Activated naive CD4-positive, alpha-beta T cell treated with anti-CD3 and anti-CD28 coated beads, Interleukin-2, amount 50 U/mL, for 72 hours (primary cell): Measurements from ENCODE around the gene NAV2. TPM values are rescaled to one million over a fixed set of nuclear protein-coding genes. Genes with fewer than 3 reads are reported as not detected.

Experiments used
- ATAC-seq, 2 donors: fragments of 150-1000 bp; cut with Tn5 transposase; 2 replicates each; pipeline ENCODE4 v1.10.0; 2021; ENCODE audit warnings: mild to moderate bottlenecking in 2 of 2, moderate library complexity in 2 of 2
- DNase-seq, 2 donors: peaks; one replicate each; pipeline ENCODE4 v3.0.0; 2021 to 2022; ENCODE audit warnings: low spot score in 2 of 2
- H3K27ac Mint-ChIP-seq, 2 donors: one replicate each; pipeline ENCODE4 v1.8.0; 2022; ENCODE audit warnings: mild to moderate bottlenecking in 2 of 2, mixed read lengths in 2 of 2
- H3K36me3 Mint-ChIP-seq, 2 donors: one replicate each; pipeline ENCODE4 v1.8.0; 2022; ENCODE audit warnings: mixed read lengths in 2 of 2
- H3K9me3 Mint-ChIP-seq, 2 donors: one replicate each; pipeline ENCODE4 v1.8.0; 2022; ENCODE audit warnings: mixed read lengths in 2 of 2
- total RNA-seq, 2 donors: library from RNA; stranded (reverse); gene quantifications; one replicate each; pipeline ENCODE4 v1.2.3, GENCODE V29; 2022

Gene NAV2
- total RNA-seq, 2 donors from 2014 or later: 0.27 to 0.88 TPM

DNA sequence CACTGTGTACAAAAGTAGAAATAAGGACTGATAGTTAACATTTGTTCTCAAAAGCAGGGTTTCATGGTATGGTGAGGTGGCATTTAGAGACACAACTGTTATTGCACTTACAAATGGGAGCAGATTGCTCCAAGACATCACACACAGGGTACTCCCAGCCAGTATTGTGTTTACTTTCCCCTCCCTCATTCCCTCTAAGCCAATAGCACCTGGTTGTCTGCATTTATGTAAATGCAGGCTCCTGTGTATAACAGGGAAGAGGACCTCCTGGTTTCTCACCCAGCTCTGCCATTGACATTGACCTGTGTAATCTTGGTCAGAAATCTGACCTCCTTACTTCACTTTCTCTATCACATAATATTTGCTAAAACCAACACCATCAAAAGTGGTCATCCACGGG lies 154.4 kb downstream of the NAV2 start:
- H3K9me3 Mint-ChIP-seq: no peaks in the 10 kb centered on the region
- DNase-seq: no peak
- no peak for ATAC-seq
- H3K36me3 Mint-ChIP-seq: no peaks in the 10 kb centered on the region
- H3K27ac Mint-ChIP-seq: no peak overlapping the region

DNA sequence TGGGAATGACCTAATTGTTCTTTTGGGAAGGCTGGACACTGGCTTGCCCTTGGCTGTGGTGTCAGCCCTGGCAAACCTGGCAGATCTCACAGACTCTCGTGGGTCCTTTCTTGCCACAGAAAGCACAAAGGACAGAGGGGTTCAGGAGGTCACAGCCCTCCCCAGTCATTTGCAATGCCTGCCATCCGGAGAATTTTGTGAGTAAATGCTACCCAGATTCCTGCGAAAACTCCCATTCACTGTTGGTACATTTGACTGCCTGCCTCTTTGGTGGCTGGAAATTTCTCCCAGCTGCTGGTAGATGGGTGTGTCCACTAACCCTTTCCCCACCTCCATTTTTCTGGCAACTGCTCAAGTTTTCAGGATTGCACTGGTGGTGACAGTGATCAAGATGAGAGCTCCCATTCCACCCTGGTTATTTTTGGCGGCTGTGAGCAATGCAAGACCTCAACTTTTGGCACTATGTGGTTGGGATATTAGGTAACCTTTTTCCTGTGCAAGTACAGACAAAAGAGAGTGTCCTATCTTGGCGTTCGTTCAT lies 155.7 kb downstream of the NAV2 start:
- Mint-ChIP-seq H3K9me3 (no peaks in the 10 kb centered on the region), H3K27ac (no peak overlapping the region), H3K36me3 (no peaks in the 10 kb centered on the region)
- no peak for ATAC-seq
- DNase-seq: no peak

DNA sequence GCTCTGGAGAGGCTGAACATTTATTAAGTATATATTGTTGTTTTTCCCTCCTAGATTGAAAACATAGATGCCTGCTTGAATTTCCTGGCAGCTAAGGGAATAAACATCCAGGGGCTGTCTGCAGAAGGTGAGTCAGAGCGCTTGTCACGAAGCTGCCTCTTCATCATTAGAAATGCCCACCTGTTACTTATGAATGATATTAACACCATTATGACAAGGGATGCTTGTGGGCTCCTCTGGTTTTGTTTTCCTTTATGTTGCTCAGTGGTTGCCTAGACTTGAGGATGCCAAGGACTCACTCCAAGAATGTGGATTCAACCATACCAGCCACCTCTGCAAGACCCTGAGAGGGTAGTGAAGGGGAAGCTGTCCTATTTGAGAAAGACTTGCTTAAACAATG lies 156.2 kb downstream of the NAV2 start:
- no peaks in the 10 kb centered on the region for H3K36me3 Mint-ChIP-seq
- H3K9me3 Mint-ChIP-seq: no peaks in the 10 kb centered on the region
- ATAC-seq (no peak), DNase-seq (no peak)
- H3K27ac Mint-ChIP-seq: no peak overlapping the region

DNA sequence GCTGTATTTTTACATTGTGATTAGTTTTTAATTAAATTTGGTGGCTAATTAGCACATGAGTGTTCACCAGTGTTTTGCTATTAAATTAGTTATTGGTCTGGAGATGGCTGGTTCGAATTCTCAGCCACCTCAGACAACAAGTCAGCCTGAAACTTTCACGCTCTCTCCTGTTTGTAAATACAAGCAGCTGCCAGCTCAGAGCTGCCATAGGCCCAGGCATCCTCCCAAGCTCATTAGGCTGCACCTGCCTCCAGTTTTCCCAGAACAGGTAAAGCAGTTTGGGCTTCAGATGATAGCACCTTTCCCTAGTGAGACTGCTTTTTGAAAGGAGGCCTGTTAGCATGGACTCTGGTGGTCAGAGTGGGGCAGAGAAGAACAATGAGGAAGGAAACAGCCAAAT lies 156.8 kb downstream of the NAV2 start:
- Mint-ChIP-seq H3K36me3 (no peaks in the 10 kb centered on the region), H3K9me3 (no peaks in the 10 kb centered on the region), H3K27ac (no peak overlapping the region)
- no peak for DNase-seq
- no peak for ATAC-seq

DNA sequence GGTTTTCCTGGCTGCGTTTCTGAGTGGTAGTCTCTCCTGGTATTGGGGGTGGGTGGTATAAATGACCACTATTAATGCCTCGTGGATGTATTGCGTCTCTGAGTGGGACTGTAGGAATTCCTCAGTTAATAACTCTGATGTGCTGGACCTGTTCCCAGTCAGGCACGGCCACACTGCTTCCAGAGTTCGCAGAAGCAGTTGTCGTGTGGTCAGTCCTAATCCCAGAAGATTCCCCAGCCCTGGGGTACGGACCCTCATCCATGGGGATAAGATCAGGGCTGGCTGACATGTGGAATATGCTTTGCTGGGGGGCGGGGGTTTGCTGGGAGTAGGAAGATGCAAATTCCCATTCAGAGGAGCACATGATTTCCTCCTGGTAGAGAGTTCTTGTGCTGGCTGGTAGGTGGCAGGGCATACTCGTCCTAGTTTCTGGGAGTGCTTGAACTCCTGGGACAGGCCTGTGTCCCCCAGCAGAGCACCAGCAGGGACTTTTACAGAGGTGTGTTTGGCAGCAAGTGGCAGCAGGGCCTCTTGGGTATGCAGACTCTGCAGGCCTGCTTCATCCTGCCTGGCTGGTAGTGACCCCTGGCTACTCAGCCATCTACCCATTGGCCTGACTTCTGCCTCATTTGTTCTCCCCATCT lies 157.4 kb downstream of the NAV2 start:
- Mint-ChIP-seq H3K9me3 (no peaks in the 10 kb centered on the region), H3K36me3 (no peaks in the 10 kb centered on the region), H3K27ac (peak overlapping the region in 1 of 2 donors; percentile 7)
- DNase-seq (no peak), ATAC-seq (no peak)

DNA sequence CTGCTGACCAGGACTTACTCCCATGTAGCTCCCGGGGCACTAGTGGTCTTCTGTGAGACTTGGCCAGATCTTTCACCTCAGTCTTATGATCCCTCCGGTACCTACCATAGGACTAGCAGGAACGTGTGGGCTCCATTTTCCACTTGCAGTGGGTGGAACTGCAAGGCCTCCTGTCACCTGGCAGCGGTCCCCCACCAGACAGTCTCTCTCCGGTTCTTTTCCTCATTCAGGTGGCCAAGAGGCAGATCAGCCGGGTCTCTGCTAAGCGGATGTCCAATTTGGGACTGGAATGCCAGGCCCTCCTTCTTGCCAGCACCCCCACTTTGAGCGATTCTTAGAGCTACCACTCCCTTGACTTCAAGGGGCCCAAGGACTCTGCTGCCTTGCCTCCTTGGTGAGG lies 158.9 kb downstream of the NAV2 start:
- no peak overlapping the region for H3K27ac Mint-ChIP-seq
- no peaks in the 10 kb centered on the region for H3K36me3 Mint-ChIP-seq
- DNase-seq (no peak), ATAC-seq (no peak)
- H3K9me3 Mint-ChIP-seq: no peaks in the 10 kb centered on the region

DNA sequence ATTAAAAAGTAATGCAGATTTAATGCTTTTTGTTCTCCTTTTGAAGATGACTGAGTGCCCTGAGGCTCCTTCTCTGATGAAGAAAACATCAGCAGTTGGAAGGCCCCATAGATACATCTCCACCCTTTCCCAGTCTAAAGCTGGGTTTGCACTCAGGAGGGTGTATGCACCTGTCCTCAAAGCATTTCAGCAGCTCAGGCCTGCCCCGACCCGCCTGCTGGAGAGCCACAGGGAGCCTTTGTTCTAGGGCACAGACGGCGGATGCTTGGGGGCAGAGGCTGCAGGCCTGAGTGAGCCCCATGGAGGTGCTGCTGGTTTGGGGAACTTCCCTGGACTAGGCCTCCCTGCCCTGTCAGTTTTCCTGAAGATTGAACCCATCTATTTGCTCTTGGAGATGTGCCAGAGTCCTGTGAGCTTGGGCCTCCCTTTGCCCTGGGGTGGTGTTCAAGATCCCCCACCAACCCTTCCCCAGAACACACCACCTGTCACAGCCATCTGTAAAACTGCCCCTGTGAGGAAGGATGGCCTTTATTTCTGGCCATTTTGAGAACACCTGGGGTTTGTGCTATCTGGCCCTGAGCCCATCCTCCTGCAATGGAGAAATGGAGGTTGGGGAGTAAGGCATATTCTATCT lies 160.0 kb downstream of the NAV2 start:
- DNase-seq (no peak), ATAC-seq (no peak)
- no peaks in the 10 kb centered on the region for H3K9me3 Mint-ChIP-seq
- H3K36me3 Mint-ChIP-seq: no peaks in the 10 kb centered on the region
- no peak overlapping the region for H3K27ac Mint-ChIP-seq

DNA sequence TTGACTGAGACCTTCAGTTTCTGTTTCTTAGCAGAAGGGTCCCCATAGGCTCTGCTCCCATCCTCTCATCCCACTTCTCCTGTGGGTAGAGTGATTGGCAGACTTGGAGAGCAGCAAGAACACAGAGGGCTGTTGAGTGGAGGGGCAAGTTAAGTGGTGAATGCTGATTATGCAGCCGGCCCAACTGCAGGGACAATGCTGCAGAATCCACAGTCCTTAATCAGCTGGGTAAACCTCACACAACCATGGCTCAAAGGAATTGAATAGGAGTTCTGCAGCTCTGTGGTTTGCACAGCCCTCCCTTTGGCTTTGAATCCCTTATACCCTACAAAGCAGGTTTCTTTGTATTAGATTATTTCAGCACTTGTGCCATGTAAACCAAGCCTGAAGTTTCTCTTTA lies 161.1 kb downstream of the NAV2 start:
- Mint-ChIP-seq H3K36me3 (no peaks in the 10 kb centered on the region), H3K27ac (no peak overlapping the region), H3K9me3 (no peaks in the 10 kb centered on the region)
- no peak for ATAC-seq
- no peak for DNase-seq

DNA sequence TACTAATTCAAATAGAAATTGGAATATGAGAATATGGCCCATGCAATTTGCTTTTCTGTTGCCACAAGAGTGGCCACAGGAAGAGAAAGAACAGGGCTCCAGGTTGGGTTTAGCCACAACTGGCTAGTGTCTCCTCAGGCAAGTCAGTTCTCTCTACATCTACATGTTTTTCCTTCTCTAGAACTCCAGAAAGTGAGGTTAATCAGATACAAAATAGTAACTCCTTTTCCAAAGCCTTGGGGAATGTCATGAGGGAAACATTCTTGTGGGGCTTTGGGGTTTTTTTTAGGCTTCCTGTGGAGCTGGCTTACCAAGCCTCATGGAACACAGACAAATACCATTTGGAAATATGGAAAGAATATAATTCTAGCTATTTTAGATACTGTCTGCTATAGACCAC lies 161.6 kb downstream of the NAV2 start:
- ATAC-seq (no peak), DNase-seq (no peak)
- Mint-ChIP-seq H3K9me3 (no peaks in the 10 kb centered on the region), H3K27ac (no peak overlapping the region), H3K36me3 (no peaks in the 10 kb centered on the region)

DNA sequence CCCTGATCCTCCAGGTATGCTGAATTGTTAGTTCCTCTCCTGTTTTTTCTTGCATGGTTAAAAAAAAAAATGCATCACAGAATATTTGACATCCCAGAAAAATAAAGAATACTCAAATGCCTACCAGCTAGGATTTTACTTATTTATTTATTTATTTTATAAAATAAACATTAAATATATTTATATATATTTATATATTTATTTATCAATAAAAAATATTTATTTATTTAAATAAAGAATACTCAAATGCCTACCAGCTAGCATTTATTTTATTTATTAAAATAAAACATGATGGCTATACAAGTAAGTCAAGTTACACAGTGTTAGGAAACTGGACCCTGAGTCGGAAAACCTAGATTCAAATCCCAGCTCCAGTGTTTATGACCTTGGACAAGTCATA lies 164.1 kb downstream of the NAV2 start:
- ATAC-seq (no peak), DNase-seq (no peak)
- Mint-ChIP-seq H3K27ac (no peak overlapping the region), H3K36me3 (no peaks in the 10 kb centered on the region), H3K9me3 (no peaks in the 10 kb centered on the region)

DNA sequence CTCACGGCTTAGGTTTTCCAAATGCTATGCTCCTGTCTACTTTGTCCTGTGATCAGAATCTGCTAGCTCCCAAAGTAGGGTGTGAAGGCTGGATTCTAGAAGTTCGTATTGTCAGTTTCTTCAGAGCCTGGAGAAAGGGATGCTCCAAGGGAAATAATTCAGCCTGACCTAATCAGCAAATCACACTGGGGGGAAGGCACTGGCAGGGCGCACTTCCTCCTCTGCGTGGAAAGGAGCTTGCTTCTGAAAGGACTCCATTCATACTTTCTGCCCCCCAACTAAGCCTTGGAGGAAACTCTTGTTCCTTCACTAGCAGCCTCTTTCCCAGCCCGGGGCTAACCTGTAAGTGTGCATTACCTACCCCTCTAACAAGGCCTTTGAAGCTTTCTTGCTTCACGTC lies 165.9 kb downstream of the NAV2 start:
- no peak for ATAC-seq

DNA sequence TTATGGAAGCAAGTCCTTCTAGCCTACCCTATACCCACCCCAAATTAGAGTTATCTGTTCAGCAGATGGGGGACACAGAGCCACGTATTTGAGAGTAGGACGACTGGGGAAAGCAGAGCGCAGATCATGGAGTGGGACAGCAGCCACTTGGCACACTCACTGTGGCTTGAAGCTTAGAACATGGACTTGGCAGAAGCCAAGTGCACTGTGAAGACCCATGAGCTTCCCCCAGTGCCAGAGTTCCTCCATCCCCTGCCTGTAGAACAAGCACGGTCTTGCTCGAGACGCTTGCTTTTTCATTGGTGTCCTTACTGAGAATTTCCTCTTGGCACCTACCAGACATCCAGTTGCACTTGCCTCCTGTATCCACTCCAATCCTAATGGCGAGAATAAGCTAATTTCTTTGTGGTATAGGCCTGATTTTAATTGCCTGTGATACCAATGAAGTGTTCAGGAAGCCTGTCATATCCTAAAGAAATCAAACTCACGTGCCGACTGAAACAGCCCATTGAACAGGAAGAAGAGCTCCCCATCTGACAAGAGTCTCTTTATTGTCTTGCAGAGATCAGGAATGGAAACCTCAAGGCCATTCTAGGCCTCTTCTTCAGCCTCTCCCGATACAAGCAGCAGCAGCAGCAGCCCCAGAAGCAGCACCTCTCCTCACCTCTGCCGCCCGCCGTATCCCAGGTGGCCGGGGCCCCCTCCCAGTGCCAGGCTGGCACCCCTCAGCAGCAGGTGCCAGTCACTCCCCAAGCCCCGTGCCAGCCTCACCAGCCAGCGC lies 166.9 kb downstream of the NAV2 start:
- no peak for ATAC-seq
- Mint-ChIP-seq H3K9me3 (no peaks in the 10 kb centered on the region), H3K27ac (no peak overlapping the region), H3K36me3 (no peaks in the 10 kb centered on the region)
- DNase-seq: no peak

More for the DNA sequence above, 165.9 kb downstream of the NAV2 start:
- Mint-ChIP-seq H3K27ac (no peak overlapping the region), H3K9me3 (no peaks in the 10 kb centered on the region), H3K36me3 (no peaks in the 10 kb centered on the region)
- no peak for DNase-seq

DNA sequence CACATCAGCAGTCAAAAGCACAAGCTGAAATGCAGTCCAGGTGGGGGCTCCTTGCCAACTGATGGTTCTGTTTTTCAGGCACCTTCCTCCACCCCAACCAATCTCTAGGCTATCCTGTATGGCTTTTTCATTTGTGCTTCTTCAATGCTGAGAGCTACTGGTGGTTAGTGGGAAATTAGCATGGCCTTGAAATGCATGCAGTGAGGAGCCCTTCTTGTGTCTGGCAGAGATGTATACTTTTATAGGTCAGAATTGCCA lies 167.4 kb downstream of the NAV2 start:
- no peak for ATAC-seq
- Mint-ChIP-seq H3K36me3 (no peaks in the 10 kb centered on the region), H3K27ac (no peak overlapping the region), H3K9me3 (no peaks in the 10 kb centered on the region)
- DNase-seq: no peak

DNA sequence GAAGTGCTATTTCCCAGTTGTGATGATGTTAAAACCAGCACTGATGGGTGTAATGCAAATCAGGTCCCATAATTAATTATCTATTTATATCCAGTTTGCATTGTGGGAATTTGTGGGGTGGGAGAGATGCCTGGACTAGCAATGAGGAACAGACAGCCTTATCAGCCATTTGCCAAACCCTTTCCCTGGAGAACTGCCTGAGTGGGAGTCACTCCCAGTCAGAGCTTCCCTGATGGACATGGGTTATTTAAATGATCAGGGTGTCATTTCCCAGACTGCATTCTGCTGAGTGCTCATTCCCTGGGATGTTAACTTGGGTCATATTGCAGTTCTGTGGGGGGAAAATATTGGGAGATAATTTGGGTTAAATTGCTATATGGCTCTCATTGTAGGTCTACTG lies 168.5 kb downstream of the NAV2 start:
- DNase-seq (no peak), ATAC-seq (no peak)
- Mint-ChIP-seq H3K36me3 (no peaks in the 10 kb centered on the region), H3K9me3 (no peaks in the 10 kb centered on the region), H3K27ac (no peak overlapping the region)

DNA sequence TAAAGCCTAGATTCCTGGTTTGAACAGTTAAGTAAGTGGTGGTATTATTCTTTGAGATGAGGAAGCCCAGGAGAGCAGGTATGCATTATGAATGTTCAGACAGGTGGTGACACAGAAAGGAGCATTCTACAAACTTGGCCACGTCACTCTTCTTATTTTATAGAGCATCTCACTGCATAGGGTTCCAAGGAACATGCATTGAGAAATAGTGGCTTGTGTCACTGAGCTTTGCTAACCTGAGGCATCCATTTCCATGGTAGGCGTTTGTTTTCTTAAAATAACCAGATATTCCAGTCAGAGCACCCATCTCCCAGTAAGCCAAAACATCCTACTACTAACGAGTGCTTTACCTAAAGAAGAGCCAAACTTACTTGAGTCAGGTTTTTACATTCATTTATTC lies 169.7 kb downstream of the NAV2 start:
- Mint-ChIP-seq H3K9me3 (no peaks in the 10 kb centered on the region), H3K27ac (no peak overlapping the region), H3K36me3 (no peaks in the 10 kb centered on the region)
- ATAC-seq (no peak), DNase-seq (no peak)

DNA sequence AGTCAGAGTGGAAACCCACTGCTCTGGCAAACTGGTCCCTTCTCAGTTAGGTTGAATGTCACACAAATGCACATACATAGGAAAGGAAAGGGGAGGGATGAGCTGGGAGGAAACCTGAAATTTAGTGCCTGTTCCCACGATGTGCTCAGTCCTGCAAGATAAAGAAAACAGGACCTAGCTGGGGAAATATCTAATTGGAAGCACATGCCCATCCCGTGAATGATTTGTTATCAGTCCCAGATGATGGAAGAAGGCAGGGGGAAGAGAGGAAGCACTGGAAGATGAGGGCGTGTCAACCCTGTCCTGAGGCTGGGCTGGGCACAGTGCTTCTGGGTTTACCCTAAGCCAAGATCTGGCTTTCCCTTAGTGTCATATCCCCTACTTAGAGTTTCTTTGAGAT lies 173.9 kb downstream of the NAV2 start:
- no peaks in the 10 kb centered on the region for H3K9me3 Mint-ChIP-seq
- H3K36me3 Mint-ChIP-seq: no peaks in the 10 kb centered on the region
- ATAC-seq: no peak
- no peak for DNase-seq
- no peak overlapping the region for H3K27ac Mint-ChIP-seq

DNA sequence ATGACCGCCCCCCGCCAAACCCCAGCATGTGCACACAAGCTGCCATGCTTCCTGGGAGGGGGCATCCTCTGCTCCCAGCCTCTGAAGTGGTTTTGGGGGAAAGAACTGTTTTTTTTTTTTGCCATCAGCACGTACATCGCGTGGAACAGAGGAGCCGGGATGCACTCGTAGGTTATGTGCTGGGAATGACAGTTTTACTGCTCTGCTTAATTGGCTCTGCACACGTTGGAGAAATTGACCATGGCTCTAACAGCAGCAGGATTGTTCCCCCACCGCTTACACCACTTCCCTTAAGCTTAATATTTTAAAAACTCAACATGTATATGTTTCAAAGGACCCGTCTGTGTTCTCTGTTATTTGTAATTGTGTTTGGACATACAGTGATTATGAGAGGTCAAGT lies 175.2 kb downstream of the NAV2 start:
- Mint-ChIP-seq H3K27ac (no peak overlapping the region), H3K36me3 (no peaks in the 10 kb centered on the region), H3K9me3 (no peaks in the 10 kb centered on the region)
- ATAC-seq: no peak
- no peak for DNase-seq

DNA sequence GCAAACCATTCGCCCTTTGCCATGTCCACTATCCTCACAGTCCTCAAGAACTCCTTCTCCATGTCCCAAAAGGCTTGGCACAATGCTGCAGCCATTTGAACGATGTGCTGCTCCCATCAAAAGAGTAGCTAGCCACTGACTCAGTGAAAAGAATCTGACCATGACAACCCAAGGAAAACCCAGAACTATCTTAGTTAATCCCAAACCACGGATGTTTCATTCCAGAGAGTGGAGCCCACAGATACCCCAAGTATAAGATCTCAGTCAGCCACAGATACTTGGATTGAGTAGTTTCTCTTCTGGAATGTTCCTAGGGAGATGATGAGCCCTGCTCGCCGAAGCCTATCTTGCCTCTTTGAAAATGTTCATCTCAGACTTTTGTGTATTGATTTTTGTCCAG lies 176.9 kb downstream of the NAV2 start:
- ATAC-seq: no peak

More for the DNA sequence above, 176.9 kb downstream of the NAV2 start:
- no peaks in the 10 kb centered on the region for H3K36me3 Mint-ChIP-seq
- no peak overlapping the region for H3K27ac Mint-ChIP-seq
- H3K9me3 Mint-ChIP-seq: no peaks in the 10 kb centered on the region
- no peak for DNase-seq
